ENCODE measurements around the gene SLC18A2. TPM values are rescaled to one million over a fixed set of nuclear protein-coding genes. Genes with fewer than 3 reads are reported as not detected.

SLC18A2 gene
- total RNA-seq, 1 experiment from 2014 or later: not detected

DNA sequence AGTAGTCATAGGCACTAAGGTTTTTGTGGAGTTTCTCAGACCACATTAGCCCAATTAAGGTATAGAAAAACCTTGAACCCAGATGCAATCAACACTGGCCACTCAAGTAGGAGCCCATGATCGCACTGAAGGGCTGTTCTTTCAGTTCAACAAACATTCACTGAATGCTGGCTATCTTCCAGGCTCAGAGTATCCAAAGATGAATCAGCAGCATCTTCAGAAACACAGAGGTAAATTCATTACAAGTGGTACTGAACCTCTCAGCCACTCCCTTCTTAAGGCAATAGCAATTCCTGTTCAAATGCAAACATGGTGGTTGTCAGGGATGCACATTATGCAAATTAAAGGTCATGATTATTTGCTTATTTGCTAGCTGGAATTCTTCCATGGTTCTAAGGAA is 26.5 kb upstream of the SLC18A2 start:
- peaks cover 4% of the 10 kb centered on the region; the same call in 1 of the 2 replicates for H3K9me3 ChIP-seq (ENCODE audit: control insufficient read depth, insufficient read depth, low read depth, low read length)
- no peak overlapping the region for H3K4me3 ChIP-seq (ENCODE audit: low read depth in 2 of 2, low read length in 2 of 2)
- TF ChIP-seq, protein P1, sequence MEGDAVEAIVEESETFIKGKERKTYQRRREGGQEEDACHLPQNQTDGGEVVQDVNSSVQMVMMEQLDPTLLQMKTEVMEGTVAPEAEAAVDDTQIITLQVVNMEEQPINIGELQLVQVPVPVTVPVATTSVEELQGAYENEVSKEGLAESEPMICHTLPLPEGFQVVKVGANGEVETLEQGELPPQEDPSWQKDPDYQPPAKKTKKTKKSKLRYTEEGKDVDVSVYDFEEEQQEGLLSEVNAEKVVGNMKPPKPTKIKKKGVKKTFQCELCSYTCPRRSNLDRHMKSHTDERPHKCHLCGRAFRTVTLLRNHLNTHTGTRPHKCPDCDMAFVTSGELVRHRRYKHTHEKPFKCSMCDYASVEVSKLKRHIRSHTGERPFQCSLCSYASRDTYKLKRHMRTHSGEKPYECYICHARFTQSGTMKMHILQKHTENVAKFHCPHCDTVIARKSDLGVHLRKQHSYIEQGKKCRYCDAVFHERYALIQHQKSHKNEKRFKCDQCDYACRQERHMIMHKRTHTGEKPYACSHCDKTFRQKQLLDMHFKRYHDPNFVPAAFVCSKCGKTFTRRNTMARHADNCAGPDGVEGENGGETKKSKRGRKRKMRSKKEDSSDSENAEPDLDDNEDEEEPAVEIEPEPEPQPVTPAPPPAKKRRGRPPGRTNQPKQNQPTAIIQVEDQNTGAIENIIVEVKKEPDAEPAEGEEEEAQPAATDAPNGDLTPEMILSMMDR (IDR thresholded peaks at IDR 0.05): no peak
- TF ChIP-seq TCF7L2 (IDR thresholded peaks at IDR 0.05; ENCODE audit: low read depth, low read length) (no peak), SIN3A (IDR thresholded peaks at IDR 0.05; ENCODE audit: borderline replicate concordance, insufficient read depth, low read depth, low read length) (no peak), POLR2AphosphoS5 (IDR thresholded peaks at IDR 0.05; ENCODE audit: low read depth, low read length) (no peak)
- TF ChIP-seq, protein P2, sequence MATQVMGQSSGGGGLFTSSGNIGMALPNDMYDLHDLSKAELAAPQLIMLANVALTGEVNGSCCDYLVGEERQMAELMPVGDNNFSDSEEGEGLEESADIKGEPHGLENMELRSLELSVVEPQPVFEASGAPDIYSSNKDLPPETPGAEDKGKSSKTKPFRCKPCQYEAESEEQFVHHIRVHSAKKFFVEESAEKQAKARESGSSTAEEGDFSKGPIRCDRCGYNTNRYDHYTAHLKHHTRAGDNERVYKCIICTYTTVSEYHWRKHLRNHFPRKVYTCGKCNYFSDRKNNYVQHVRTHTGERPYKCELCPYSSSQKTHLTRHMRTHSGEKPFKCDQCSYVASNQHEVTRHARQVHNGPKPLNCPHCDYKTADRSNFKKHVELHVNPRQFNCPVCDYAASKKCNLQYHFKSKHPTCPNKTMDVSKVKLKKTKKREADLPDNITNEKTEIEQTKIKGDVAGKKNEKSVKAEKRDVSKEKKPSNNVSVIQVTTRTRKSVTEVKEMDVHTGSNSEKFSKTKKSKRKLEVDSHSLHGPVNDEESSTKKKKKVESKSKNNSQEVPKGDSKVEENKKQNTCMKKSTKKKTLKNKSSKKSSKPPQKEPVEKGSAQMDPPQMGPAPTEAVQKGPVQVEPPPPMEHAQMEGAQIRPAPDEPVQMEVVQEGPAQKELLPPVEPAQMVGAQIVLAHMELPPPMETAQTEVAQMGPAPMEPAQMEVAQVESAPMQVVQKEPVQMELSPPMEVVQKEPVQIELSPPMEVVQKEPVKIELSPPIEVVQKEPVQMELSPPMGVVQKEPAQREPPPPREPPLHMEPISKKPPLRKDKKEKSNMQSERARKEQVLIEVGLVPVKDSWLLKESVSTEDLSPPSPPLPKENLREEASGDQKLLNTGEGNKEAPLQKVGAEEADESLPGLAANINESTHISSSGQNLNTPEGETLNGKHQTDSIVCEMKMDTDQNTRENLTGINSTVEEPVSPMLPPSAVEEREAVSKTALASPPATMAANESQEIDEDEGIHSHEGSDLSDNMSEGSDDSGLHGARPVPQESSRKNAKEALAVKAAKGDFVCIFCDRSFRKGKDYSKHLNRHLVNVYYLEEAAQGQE (IDR thresholded peaks at IDR 0.05; ENCODE audit: insufficient read depth in 1 of 2, low read depth in 2 of 2, low read length in 1 of 2): no peak
- DNase-seq (ENCODE audit: low read depth, low spot score) (no peak), ATAC-seq (no peak)
- H3K4me1 ChIP-seq (ENCODE audit: control insufficient read depth, insufficient read depth, low read length): peaks cover 8% of the 10 kb centered on the region
- in situ Hi-C loops (cut with HindIII; ENCODE audit: low pct_unique_long_range_greater_than_20kb, low sequenced_read_pairs) (no loop called here), intact Hi-C loops (cut with micrococcal nuclease; ENCODE audit: unreplicated experiment) (no loop called here)
- no peak overlapping the region for H3K27ac ChIP-seq (ENCODE audit: low read length)
- BruUV-seq (replicated peaks): no TSS peak
- H3K36me3 ChIP-seq (ENCODE audit: control insufficient read depth, insufficient read depth, low read length): no peaks in the 10 kb centered on the region
- CTCF ChIA-PET: no interaction called here
- H3K27me3 ChIP-seq (ENCODE audit: control insufficient read depth, insufficient read depth, low read length): peaks cover 55% of the 10 kb centered on the region
- POLR2A ChIA-PET: no interaction called here

DNA sequence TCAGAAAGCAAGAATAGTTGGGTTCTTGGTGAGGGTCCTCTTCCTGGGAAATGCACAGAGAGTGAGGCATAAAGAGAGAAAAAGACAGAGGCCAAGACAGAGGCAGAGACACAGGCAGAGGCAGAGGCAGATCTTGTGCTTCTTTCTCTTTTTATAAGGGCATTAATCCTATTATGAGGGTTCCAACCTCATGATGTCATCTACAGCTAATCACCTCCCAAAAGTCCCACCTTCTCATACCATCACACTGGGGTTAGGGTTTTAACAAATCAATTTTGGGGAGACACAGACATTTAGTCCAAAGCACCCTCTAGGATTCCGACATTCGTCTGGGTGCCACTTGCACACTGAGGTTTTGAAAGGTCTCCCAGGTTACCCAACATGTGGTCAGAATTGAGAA is 25.8 kb upstream of the SLC18A2 start:
- ChIA-PET POLR2A (no interaction called here), CTCF (no interaction called here)
- no peak for ATAC-seq
- no TSS peak for BruUV-seq (replicated peaks)
- peaks cover 8% of the 10 kb centered on the region for H3K4me1 ChIP-seq (ENCODE audit: control insufficient read depth, insufficient read depth, low read length)
- H3K4me3 ChIP-seq (ENCODE audit: low read depth in 2 of 2, low read length in 2 of 2): no peak overlapping the region
- H3K36me3 ChIP-seq (ENCODE audit: control insufficient read depth, insufficient read depth, low read length): no peaks in the 10 kb centered on the region
- TF ChIP-seq, protein P2 (IDR thresholded peaks at IDR 0.05; ENCODE audit: insufficient read depth in 1 of 2, low read depth in 2 of 2, low read length in 1 of 2): no peak
- TF ChIP-seq, protein P1 (IDR thresholded peaks at IDR 0.05): no peak
- no peak for TF ChIP-seq TCF7L2 (IDR thresholded peaks at IDR 0.05; ENCODE audit: low read depth, low read length)
- TF ChIP-seq POLR2AphosphoS5 (IDR thresholded peaks at IDR 0.05; ENCODE audit: low read depth, low read length): no peak
- TF ChIP-seq SIN3A (IDR thresholded peaks at IDR 0.05; ENCODE audit: borderline replicate concordance, insufficient read depth, low read depth, low read length): no peak
- in situ Hi-C loops (cut with HindIII; ENCODE audit: low pct_unique_long_range_greater_than_20kb, low sequenced_read_pairs) (no loop called here), intact Hi-C loops (cut with micrococcal nuclease; ENCODE audit: unreplicated experiment) (loop anchor here (5.0 kb wide), 1 partner anchor 247 kb away; no protein-coding TSS in a partner anchor)
- peaks cover 49% of the 10 kb centered on the region for H3K27me3 ChIP-seq (ENCODE audit: control insufficient read depth, insufficient read depth, low read length)
- peaks cover 4% of the 10 kb centered on the region; the same call in 1 of the 2 replicates for H3K9me3 ChIP-seq (ENCODE audit: control insufficient read depth, insufficient read depth, low read depth, low read length)
- no peak for DNase-seq (ENCODE audit: low read depth, low spot score)
- no peak overlapping the region for H3K27ac ChIP-seq (ENCODE audit: low read length)
